GM21737 (cell line): Measurements from ENCODE around the gene SPEF1.
A peak's percentile ranks its signal among the peaks of the same experiment; 100 is the strongest.
"Not testable (repeated sequence)": the region's sequence is repeated elsewhere in the genome, so short reads cannot be mapped to it uniquely, and the experiment has no call there.

Experiments used
- ATAC-seq: cut with Tn5 transposase; IDR thresholded peaks from one replicate; pipeline ENCODE4 v1.9.1; 2021; ENCODE audit warnings: mild to moderate bottlenecking, moderate library complexity; ENCODE audit not compliant: unreplicated experiment

SPEF1 gene

GRCh38 chr20:3811467-3812258 is 30.4 kb upstream of the SPEF1 start:
- ATAC-seq, result no peak

DNA sequence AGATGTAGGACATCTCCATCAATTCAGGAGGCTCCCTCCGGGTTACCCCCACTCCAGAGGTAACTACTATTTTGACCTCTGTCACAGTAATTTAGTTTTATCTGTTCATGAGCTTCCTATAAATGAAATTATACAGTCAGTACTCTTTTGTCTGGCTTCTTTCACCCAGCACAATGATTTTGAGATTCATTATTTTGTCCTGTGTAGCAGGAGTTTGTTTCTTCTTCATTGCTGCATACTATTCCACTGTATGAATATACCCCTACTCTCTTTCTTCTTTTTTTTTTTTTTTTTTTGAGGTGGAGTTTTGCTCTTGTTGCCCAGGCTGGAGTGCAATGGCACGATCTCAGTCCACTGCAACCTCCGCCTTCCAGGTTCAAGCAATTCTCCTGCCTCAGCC is 27.3 kb upstream of the SPEF1 start:
- no peak for ATAC-seq

DNA sequence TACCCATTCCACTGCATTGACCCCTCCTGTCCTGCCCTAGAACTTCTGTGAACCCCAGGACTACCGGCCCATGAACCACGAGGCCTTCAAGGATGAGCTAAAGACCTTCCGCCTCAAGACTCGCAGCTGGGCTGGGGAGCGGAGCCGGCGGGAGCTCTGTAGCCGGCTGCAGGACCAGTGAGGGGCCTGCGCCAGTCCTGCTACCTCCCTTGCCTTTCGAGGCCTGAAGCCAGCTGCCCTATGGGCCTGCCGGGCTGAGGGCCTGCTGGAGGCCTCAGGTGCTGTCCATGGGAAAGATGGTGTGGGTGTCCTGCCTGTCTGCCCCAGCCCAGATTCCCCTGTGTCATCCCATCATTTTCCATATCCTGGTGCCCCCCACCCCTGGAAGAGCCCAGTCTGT is 23.5 kb upstream of the SPEF1 start:
- no peak for ATAC-seq

DNA sequence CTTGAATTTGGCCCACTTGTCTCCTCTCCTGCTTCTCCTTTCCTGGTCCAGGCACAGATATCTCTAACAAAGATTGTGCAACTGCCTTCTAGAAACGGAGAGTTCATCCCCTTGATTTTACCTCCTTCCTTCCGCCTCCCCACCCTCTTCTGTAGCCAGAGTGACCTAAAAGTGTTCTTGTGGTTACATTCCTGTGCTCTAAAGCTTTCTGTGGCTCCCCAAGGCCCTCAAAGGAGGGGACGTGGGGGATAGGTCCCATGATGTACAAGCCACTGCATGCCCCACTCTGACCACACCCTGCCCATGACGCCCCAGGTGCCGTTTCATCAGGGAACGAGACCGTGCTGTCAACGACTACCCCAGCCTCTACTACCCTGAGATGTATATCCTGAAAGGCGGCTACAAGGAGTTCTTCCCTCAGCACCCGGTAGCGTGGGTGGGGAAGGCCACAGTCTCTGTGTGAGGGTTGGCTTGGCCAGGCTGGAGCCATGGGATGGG is 23.1 kb upstream of the SPEF1 start:
- no peak for ATAC-seq

GRCh38 chr20:3803854-3804253 is 22.6 kb upstream of the SPEF1 start:
- ATAC-seq, result no peak

- ATAC-seq, result no peak
Measured at GRCh38 chr20:3803289-3803688, 22.0 kb upstream of the SPEF1 start.

DNA sequence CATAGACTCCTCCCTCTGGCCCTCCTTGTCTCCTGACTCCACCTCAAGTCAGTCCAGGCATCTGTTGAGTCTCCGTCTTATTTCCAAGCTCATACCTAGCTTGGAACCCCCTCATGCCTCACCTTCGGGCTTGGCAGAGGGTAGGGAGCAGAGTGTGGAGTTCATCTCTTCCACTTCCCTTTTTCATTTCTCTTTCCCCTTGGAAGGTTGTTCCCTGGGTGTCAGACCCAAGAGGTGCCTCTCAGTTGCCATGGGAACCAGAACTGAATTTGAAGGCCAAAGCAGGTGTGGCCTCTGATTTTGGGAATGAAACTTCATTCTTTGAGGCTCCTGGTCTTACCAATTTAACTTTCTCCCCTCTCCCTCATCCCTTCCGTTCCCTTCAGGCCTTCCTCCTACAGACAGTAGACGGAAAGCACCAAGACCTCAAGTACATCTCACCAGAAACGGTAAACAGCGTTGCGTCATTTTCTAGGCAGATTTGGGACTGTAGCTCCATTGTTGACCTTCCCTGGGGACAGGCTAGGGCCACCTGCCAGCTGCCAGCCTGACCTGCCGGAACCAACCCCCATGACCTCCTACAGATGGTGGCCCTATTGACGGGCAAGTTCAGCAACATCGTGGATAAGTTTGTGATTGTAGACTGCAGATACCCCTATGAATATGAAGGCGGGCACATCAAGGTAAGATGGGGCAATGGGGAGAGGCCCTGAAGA is 21.4 kb upstream of the SPEF1 start:
- no peak for ATAC-seq

- ATAC-seq, result no peak
Measured at GRCh38 chr20:3801846-3802245, 20.6 kb upstream of the SPEF1 start.

- no peak for ATAC-seq
Measured at GRCh38 chr20:3801299-3801698, 20.1 kb upstream of the SPEF1 start.

DNA sequence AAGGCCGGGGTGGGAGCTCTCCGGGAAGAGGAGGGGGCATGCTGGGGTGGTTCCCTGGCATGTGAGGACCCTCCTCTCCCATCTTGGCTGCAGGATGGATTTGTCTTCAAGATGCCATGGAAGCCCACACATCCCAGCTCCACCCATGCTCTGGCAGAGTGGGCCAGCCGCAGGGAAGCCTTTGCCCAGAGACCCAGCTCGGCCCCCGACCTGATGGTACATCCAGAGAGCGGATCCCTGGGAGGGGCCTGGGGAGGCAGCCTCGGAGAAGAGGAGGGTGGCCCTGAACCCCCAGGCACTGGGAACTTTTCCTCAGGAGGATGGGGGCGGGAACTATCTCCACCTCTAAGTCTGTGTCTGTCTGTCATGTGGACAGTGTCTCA is 19.6 kb upstream of the SPEF1 start:
- ATAC-seq, result no peak

- ATAC-seq, result no peak
Measured at GRCh38 chr20:3800256-3800877, 19.1 kb upstream of the SPEF1 start.

DNA sequence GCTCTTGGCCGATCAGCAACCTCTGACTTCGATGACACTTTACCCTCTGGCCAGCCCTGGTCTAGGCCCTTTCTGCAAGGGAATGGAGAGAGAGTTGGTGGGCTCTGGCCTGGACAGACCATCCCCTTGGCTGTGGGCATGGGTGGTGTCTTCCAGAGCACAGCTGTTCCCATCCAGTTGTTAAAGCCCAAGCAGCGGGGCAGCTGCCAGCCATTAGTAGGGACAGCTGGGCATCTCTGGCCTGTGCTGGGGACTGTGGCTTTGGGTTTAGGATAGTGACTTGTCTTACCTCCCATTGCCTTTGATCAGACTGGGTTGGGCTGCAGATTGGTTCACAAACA is 17.6 kb upstream of the SPEF1 start:
- no peak for ATAC-seq

GRCh38 chr20:3798373-3798768 is 17.1 kb upstream of the SPEF1 start:
- ATAC-seq, result no peak

DNA sequence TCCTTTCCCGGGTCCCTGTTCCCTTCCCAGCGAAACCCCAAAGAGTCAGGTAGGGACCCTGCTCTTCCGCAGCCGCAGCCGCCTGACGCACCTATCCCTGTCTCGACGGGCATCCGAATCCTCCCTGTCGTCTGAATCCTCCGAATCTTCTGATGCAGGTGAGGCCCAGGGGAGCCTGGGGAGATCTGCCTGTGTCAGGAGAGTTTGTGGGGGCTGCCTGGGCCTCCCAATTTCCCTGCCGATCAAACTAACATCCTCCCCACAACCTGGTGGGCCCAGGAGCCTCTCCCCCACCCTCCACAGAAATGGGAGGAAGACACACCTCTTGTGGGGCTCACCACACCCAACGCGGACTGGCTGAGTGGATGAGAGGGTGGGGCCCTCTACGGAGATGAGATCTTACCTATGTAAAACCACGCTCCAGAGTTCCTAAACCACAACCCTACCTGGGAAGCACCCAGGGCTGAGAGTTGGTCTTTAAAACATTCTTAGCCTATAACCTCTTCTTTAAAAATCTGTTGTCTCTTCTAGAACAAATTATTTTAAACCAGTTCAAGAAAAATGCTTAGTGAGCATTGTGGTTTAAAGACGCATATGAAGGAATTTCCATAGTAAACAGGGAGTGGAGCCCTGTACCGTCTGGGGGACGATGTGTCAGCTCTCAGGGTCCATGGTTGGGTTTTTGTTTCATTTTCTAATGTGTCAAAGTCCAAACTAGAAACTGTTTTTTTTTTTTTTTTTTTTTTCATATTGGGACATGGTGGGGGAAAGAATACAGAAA is 16.5 kb upstream of the SPEF1 start:
- no peak for ATAC-seq

- no peak for ATAC-seq
Measured at GRCh38 chr20:3797226-3797545, 15.9 kb upstream of the SPEF1 start.

GRCh38 chr20:3796477-3797225 is 15.4 kb upstream of the SPEF1 start:
- peak; percentile 11 for ATAC-seq

- peak; percentile 57 for ATAC-seq
Measured at GRCh38 chr20:3795511-3796468, 14.5 kb upstream of the SPEF1 start, which contains the start of gene CDC25B. TSS of gene CDC25B (plus strand) at chr20:3796310. CDS start at chr20:3796532, 222 bp downstream.

DNA sequence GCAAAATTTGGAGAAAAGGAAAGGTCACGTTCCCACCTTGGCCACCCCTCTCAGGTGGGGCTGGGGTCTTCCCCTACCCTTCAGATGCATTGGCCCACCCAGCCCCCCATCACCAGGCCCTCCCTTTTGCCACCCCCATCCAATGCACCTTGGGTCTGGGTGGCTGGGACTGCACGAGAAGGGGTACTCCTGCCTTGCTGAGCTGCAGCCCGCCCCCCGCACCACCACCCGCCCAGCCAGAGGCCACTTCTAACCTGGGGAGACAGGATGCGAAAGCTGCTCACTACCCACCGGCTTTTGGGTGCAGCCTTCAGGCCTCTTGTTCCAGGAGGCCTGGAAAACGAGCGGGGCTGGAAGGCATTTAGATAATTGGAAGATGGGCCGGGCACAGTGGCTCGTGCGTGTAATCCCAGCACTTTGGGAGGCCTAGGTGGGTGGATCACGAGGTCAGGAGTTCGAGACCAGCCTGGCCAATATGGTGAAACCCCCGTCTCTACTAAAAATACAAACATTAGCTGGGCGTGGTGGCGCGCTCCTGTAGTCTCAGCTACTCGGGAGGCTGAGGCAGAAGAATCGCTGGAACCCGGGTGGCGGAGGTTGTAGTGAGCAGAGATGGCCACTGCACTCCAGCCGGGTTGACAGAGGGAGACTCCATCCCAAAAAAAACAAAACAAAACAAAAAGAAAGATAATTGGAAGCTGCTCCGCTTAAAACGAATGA is 13.6 kb upstream of the SPEF1 start:
- ATAC-seq, result no peak

DNA sequence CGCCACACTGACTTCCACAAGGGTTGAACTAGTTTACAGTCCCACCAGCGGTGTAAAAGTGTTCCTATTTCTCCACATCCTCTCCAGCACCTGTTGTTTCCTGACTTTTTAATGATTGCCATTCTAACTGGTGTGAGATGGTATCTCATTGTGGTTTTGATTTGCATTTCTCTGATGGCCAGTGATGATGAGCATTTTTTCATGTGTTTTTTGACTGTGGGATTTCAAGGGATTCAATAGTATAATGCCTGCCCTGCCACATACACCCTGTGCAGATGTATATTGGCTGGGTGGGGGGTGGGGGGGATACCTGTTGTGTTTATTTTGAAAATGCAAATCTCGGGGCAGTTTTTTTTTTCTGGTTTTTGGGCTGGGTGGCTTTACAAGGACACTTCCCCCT is 12.9 kb upstream of the SPEF1 start:
- ATAC-seq, result not testable (repeated sequence)
